Superior temporal gyrus (tissue), 1 donor: Measurements from ENCODE around the gene C7orf57.
"Not testable (repeated sequence)": the region's sequence is repeated elsewhere in the genome, so short reads cannot be mapped to it uniquely, and the experiment has no call there.

Experiments used
- DNase-seq: peaks from one replicate; pipeline ENCODE4 v3.0.0-alpha.2; 2016; ENCODE audit errors: extremely low spot score

The C7orf57 gene

DNA sequence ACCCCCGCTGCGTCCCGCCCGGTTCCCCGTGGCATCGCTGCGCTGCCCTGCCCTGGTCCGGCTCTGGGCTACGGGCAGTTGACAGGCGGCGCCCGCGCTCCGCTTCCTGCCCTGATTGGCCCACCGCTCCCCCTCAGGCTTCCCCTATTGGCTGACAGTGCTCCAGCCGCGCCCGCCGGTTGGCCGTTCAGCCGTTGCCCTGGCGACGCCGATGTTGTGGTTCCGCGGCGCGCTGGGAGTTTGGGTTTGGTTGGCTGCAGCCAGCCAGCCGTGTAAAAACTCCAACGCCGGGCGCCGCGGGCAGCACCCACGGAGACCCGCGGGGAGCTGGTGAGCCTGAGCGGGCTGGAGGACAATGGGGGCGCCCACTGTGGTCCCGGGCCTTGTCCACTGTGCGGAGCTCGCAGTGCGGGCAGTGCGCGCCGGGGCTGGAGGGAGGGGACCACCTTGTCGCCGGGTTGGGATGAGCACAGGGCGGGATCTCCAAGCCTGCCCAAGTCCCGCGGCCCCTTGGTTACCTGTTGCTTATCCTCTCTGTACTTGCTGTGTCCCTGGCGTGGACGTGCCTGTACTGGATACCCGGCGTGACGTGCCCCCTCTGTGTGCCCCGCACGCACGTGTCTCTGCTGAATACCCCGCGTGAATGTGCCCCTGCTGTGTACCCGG lies at the start of gene C7orf57:
C7orf57 (plus strand) TSS at position 243 of the 666 bp plus-strand sequence. CDS start 766 bp downstream, outside the sequence.
- DNase-seq: peak; percentile 85

DNA sequence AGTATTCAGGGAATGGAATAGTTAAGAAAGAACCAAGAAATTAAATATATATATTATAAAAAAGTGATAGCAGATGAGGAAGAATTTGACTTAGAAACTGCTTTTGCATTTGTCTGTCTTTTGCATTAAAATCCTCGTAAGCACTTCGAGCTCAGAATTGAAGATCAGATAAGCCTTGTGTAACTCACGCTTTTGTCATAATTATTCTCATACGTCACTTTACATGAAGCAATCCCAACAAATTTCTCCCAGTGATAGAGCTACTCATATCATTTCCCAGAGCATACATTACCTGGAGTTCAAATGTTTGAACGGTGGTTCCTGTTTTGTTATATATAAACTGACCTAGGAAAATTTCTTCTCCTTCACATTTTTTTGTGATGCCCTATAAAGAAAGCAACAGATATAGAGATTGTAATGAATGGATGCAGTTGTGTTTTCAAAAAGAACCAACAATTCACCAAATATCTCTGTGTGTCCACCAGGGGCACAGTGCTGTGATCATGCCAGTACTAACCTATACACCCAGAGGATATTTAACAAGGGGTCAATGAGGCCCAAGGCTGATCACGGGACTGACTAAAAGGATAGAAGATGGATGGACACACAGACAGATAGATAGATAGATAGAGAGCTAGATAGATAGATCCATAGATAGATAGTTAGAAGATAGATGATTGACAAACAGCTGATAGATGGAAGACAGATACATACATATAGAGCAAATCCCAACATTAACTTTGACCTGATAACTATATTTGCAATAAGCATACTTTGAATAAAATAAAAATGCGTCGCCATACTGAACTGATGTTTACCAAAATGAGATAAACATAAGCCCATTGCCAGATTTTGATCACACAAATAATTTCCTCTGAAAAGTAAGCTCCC lies 46.6 kb upstream of the C7orf57 start:
- DNase-seq: no peak

DNA sequence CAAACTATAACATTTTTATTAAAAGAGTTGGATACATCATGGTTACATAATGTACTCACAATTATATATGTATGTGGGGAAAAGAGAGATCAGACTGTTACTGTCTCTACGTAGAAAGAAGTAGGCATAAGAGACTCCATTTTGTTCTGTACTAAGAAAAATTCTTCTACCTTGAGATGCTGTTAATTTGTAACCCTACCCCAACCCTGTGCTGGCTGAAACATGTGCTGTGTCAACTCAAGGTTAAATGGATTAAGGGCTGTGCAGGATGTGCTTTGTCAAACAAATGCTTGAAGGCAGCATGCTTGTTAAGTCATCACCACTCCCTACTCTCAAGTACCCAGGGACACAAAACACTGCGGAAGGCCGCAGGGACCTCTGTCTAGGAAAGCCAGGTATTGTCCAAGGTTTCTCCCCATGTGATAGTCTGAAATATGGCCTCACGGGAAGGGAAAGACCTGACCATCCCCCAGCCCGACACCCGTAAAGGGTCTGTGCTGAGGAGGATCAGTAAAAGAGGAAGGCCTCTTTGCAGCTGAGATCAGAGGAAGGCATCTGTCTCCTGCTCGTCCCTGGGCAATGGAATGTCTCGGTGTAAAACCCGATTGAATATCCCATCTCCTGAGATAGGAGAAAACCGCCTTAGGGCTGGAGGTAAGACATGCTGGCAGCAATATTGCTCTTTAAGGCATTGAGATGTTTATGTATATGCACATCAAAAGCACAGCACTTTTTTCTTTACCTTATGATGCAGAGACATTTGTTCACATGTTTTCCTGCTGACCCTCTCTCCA lies 45.5 kb upstream of the C7orf57 start:
- not testable (repeated sequence) for DNase-seq

DNA sequence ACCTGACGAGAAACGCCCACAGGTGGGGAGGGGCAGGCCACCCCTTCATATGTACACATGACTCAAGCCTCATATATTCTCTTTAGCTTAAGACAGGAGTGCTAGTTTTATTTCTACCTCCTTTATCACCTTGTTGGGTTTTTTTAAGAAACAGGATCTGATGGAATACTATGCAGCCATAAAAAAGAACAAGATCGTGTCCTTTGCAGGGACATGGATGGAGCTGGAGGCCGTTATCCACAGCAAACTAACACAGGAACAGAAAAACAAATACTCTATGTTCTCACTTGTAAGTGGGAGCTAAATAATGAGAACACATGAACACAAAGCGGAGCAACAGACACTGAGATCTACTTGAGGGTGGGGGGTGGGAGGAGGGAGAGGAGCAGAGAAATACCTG lies 44.8 kb upstream of the C7orf57 start:
- no peak for DNase-seq

DNA sequence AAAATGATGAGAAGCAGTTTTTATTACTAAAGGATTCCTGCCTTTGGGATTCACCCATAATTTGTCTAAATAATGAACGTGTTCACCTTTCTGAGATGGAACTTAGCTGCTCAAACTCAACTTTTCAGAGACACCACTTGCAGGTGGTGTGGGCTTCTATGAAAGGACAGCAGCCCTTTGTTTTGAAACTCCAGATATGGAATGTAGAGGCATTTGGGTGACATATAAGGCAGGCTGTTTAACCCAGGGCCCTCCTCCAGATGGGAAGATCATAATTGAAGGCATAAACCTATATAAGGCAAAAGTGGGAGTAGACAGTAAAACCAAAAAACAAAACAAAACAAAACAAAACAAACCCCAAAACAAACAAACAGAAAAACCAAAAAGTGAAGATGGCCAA lies 44.1 kb upstream of the C7orf57 start:
- no peak for DNase-seq

DNA sequence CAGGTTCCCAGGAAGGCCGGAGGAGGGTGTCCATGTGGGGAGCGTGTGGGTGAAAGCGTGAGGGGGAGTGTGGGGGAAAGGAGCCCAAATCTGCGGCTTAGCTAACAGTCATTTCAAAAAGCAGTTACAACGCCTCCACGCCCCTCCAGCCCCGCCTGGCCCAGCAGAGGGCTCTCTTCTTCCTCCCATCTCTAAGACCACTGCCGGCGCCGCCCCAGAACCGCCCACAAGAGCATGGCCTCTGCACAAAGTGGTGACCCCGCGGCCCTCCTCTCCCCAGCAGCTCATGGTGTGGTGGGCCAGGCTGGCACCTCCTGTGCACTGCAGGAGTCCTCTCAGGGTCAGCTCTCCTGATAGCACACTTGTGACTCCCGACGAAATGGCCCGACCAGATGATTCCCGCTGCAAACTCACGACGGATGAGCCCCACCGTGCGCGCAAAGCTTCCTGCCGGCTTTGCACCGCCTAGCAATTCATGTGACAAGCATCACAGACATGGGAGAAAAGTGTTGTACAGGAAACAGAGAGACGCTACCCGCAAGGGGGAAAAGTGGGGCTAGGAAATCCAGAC lies 43.5 kb upstream of the C7orf57 start:
- peak; percentile 52 for DNase-seq

DNA sequence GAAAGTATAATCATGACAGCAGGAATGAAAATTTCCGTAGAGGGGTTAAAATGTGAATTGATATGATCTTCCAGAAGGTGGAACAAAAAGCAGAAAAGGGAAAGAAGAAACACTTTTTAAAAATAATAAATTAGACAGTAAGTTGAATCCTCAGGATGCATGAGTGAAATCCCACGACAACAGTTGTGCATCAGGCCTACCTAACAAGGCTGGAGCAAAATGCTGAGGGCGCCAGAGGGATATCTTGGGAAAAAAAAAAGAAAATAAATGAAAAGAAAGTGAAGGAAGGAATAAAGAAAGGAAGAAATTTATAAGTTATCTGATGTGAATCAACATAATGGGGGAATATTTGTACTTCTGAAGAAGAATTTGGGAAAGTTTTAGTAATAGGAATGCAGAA lies 42.9 kb upstream of the C7orf57 start:
- DNase-seq: no peak

DNA sequence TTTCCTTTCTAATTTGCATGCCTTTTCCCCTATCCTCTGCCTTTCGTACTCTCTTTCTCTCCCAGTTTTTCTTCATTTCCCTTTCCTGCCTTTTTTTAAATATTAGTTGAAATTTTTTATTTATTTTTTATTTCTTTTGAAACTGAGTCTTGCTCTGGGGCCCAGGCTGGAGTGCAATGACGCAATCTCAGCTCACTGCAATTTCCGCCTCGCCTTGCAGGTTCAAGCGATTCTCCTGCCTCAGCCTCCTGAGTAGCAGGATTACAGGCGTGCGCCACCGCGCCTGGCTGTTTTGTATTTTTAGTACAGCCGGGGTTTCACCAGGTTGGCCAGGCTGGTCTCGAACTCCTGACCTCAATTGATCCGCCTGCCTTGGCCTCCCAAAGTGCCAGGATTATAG lies 35.9 kb upstream of the C7orf57 start:
- no peak for DNase-seq

DNA sequence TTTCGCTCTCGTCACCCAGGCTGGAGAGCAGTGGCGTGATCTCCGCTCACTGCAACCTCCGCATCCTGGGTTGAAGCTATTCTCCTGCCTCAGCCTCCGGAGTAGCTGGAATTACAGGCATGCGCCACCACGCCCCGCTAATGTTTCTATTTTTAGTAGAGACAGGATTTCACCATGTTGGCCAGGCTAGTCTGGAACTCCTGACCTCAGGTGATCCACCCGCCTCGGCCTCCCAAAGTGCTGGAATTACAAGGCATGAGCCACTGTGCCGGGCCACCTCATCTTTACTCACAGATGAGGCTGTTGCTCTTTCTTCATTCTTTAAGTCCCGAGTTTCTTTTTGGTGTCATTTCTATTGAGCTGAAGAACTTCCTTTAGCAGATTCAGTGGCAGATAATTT lies 35.2 kb upstream of the C7orf57 start:
- DNase-seq: not testable (repeated sequence)

DNA sequence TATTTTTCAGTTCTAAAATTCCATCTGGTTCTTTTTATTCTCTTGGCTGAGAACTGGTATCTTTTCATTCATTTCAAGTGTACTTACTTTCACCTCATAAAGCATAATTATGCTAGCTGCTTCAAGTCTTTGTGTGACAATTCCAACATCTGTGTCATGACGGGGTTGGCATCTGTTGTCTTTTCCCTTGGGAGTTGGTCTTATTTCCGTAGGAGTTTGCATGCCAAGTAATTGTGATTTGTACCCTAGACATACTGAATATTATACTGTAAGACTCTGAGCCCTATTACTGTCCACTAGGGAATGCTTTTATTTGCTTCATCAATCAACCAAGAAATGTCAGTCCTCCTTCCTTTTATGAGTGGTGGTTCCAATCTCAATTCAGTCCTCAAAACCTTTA lies 31.3 kb upstream of the C7orf57 start:
- DNase-seq: no peak

DNA sequence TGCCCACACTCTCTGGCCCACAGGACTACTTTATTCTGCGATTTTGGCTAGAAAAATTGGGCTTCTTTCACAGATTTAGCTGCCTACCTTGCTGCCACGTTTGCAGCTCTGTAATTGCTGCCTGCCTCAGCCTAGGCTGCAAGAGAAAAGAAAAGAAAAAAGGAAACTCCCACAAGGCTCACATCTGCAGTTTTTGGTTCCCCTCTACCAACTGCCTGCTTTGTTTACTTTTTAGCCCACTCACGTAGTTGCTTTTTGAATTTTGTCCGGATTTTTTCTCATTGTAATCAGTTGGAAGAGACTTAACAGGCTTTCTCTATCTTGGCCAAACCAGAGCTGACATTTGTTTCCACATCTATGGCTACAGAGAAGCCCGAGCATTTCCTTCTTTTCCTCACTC lies 30.7 kb upstream of the C7orf57 start:
- no peak for DNase-seq

DNA sequence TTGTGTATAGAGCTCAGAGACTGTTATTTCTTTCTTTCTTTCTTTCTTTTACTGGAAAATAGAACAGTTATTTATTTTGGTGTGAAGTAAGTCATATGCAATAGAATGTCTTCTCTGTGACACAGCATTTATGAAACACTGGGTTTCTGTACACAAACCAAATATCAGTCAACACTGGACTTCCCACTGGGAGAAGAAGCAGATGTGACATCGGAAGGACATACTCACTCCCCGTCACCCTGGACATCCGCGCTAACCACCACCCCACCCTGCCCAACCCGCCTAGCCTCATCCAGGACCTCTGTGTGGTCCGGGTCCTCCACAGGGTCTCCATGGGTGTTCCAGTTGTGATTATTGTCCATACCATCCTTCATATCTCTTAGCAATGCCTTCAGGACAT lies 28.5 kb upstream of the C7orf57 start:
- no peak for DNase-seq

DNA sequence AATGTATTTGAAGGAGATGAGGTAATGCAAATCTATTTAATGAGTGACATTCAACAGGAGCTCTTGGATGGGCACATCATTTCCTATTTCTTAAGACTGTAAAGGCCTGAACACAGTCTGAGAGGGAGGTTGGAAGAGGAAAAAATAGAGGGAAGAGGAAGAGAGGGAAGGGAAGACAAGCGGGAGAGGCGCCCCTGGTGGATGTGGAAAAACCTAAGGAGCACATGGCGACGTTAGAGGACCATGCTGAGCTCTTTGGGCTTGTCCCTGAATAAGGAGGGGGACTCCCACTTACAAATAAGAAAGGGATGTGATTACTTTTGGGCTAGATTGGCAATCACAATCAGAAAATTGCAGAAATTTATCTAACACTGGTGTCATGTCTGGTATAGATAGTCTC lies 26.1 kb upstream of the C7orf57 start:
- DNase-seq: no peak

DNA sequence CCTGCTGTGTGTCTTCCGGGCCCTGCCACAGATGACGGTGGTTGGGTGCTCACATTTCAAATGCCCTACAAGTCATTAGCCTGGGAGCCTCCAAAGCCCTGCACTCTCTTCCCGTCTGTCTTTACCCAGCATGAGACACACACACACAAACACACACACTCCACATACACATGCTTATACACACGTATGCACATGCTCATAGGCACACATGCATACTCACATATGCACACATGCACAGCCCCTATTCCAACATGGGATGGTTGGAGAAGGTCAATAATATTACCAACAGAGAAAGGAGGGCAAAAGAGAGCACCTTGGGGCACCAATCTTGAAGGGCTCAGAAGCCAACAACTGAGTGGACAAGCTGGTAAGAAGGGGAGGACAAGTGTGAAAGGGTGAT lies 25.4 kb upstream of the C7orf57 start:
- DNase-seq: no peak

DNA sequence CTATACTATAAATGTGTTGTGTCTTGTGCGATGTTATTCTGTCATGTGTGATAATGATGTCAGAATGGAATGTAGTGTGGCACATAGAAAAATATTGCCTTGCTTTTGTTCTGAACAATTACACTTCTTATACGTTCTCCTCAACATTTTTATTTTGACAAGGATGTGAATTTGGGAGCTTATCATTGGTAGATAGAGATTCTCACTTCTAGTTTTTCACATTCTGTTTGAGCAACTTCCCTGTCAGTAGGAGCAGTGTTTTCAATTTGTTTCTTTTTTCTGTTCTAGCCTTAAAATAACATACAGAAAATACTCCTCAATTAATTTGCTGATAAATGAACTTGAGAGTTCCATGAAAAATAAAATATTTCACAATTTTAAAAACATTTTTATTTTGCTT lies 24.0 kb upstream of the C7orf57 start:
- peak; percentile 8 for DNase-seq

DNA sequence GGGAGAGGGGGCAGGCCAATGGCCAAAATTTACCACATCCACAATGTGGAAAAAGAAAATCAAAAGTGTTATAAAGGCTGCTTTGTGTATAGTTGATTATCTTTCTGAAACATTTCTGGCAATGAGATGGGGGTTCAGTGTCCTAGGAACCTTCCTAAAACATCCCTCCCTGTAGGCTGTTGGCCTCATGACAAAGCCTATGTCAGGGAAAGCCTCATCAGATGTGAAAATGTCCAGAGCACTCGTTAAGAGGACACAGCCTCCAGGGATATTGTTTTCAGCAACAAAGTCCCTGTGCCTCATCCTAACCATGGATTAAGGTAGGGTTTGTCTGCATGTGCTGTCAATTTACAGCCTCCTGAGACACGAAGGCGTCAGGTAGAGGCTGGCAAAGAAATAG lies 23.4 kb upstream of the C7orf57 start:
- DNase-seq: no peak

DNA sequence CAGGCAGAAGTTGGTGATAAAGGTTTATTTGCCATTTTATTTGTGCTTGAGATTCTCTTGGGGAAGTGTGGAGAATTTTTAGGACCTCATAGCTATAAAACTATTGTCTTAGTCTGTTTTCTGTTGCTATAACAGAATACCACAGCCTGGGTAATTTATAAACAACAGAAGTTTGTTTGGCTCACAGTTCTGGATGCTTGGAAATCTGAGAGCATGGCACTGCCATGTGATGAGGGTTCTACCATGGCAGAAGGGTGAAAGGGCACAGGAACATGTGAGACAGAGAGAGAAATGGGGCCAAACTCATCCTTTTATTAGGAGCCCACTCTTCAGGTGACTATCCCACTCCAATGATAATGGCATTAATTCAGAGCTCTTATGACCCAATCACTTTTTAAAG lies 18.7 kb upstream of the C7orf57 start:
- no peak for DNase-seq

DNA sequence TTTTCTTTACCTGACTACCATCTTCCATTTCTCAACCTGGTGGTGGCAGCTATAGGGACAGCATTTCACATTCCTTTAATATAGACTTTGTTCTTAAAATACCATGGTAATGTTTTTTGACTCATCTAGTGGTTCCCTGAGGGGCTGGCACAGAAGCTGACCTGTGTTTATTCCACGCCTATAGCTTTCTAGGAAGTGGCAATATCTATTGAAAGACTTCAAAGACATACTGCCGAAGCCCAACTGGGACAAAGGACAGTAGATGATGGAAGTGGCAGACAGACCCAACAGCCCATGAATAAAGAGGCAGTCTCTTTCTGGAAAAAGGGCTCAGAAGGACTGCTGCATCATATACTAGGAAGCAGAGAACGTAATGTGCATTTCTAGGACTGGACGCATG lies 17.7 kb upstream of the C7orf57 start:
- DNase-seq: no peak

DNA sequence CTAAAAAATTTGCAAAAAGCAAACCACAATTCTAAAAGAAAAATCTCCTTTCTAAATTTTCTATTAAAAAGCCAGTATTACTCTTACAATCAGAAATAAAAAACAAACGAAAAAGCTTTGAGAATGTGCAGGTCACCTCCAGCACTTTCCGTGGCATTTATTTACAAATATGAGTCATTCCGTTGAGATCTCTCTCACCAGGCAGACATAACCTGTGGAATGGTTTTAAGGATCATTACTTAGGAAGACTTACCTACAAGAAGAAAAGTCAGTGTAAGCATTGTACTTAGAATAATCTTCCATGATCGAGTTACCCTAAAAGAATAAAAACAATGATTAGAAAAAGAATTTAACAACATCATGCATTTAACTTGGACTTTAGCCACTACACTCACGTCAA lies 9.7 kb upstream of the C7orf57 start:
- DNase-seq: no peak

DNA sequence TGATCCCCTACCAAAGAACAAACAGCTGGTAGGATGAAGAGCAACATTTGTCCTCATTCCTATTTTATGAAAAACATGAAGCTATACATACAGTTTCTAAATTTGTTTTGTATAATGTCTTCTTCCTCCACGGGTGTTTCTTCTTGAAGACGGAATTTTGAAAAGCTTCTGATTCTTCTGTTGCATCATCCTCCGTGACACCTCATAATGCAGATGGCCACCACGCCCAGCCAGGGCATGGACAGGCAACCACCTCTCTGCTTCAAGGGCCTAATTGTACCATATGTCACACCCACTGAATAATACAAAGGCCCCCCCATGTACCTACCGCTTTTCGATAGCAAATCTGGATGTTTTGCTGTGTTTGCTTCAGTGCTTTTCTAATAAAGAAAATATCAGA lies 6.4 kb upstream of the C7orf57 start, which contains the start of gene SUN3:
SUN3 (minus strand) TSS at position 170 of the 400 bp plus-strand sequence; CDS start at position 1, 169 bp downstream.
- no peak for DNase-seq

DNA sequence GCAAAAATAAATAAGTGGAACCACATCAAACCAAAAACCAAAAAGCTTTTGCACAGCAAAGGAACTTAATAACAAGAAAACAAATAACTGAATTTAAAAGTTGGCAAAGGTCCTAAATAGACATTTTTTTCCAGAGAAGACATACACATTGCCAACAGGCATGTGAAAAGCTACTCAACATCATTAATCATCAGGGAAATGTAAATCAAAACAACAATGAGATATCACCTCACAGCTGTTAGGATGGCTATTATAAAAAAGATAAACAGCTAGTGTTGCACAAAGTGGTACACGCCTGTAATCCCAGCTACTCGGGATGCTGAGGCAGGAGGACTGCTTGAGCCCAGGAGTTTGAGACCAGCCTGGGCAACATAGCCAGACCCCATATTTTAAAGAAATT lies 4.2 kb upstream of the C7orf57 start:
- no peak for DNase-seq

DNA sequence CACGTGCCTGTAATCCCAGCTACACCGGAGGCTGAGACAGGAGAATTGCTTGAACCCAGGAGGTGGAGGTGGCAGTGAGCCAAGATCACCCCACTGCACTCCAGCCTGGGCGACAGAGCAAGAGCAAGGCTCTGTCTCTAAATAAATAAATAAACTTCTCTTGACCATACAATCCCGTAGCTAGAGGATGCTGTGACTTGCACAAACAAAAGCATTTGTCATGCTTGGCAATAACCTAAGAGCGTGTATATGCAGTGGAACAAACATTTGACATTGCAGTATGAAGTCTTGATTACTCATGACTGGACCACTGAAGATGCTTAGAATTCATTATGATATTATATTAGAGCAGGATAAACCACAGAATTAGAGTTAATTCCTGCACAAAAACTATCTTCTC lies 1.4 kb upstream of the C7orf57 start:
- no peak for DNase-seq
